ENCODE results near the gene ACTR3.
"Not testable (repeated sequence)": the region's sequence is repeated elsewhere in the genome, so short reads cannot be mapped to it uniquely, and the experiment has no call there.

The ACTR3 gene

GRCh38 chr2:113889471-113890252 is at the start of gene ACTR3:
Gene ACTR3, plus strand, starts transcription at chr2:113890089. Its CDS starts 191 bp downstream, at chr2:113890280.
- peak; percentile 99 for DNase-seq (ENCODE audit: low spot score)

GRCh38 chr2:113840518-113840917 is 49.4 kb upstream of the ACTR3 start:
- DNase-seq (ENCODE audit: low spot score): peak; percentile 59

GRCh38 chr2:113842919-113843736 is 46.8 kb upstream of the ACTR3 start:
- peak; percentile 50 for DNase-seq (ENCODE audit: low spot score)

GRCh38 chr2:113843737-113844050 is 46.2 kb upstream of the ACTR3 start:
- DNase-seq (ENCODE audit: low spot score): not testable (repeated sequence)

DNA sequence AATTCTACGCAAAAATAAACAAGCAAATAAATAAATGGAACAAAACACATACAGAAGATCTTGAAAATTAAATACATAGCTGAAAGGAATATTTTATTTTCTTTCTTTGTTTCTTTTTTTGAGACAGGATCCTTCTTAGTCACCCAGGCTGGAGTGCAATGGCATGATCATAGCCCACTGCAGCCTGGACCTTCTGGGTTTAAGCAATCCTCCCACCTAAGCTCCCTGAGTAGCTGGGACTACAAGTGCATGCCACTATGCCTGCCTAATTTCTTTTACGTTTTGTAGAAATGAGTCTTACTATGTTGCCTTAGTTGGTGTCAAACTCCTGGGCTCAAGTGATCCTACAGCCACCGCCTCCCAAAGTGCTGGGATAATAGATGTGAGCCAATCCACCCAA is 44.6 kb upstream of the ACTR3 start:
- DNase-seq (ENCODE audit: low spot score): no peak

GRCh38 chr2:113845796-113846195 is 44.1 kb upstream of the ACTR3 start:
- DNase-seq (ENCODE audit: low spot score): not testable (repeated sequence)

GRCh38 chr2:113846429-113846828 is 43.5 kb upstream of the ACTR3 start:
- no peak for DNase-seq (ENCODE audit: low spot score)

DNA sequence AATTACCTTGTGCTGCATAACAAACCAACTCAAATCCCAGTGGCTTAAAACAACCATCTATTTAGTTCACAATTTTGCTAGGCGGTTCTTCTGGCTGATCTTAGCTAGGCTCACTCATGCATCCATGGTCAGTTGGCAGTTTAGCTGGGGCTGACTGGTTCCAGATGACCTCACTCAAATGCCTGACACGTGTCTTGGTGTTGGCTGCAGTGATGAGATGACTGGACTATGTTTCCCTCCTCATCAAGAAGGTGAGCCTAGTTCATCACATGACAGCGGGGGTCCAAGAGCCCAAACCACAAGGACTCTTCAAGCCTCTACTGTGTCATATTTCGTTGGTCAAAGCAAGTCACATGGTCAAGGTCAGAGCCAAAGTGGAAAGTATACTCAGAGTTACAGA is 42.7 kb upstream of the ACTR3 start:
- DNase-seq (ENCODE audit: low spot score): peak; percentile 98

DNA sequence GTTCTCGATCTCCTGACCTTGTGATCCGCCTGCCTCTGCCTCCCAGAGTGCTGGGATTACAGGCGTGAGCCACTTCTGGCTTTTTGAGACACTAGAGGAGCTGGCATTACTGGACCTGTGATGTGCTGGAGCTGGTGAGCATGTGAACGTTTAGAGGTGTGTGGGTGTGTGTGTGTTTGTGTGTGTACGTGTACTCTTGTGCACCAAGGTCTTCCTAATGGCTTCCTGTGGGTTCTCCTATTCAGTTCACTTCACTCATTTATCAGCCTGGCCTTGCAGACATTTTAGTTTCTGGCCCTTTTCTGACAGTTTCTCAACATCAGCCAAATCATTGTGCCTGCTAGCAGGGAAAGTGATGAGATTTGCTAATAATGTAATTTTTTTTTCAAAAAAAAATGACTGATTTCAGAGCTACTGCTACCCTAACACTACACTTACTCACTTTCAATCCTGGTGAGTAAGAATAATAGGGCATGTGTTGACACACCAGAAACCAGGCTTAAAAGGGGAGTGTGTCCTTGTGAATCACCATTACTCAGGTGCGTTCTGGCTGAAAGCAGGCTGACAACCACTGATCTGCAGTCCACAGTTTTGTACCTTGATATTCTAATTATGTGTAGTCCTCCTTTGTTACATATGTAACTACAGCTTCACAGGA is 41.0 kb upstream of the ACTR3 start:
- peak; percentile 92 for DNase-seq (ENCODE audit: low spot score)

- DNase-seq (ENCODE audit: low spot score): no peak
These were observed 39.2 kb upstream of the ACTR3 start for GRCh38 chr2:113850687-113851086.

DNA sequence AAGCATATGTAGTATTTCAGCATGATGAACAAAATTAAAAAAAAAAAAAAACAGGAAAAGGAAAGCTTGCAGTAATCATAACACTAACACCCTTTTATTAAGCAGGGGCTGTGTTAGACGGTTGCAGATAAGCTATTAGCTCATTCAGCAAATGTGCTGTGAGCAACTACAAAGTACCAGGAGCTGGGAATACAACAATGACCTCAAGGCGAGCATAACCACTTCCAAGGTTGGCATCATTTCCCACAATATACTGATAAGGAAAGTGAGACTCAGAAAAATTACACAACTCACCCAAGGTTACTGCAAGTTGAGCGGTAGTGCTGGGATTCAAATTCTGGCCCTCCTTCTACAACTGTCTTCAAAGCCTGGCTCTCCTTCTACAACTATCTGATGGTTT is 38.2 kb upstream of the ACTR3 start:
- no peak for DNase-seq (ENCODE audit: low spot score)

- no peak for DNase-seq (ENCODE audit: low spot score)
These were observed 35.7 kb upstream of the ACTR3 start for GRCh38 chr2:113854208-113854607.

- no peak for DNase-seq (ENCODE audit: low spot score)
These were observed 34.7 kb upstream of the ACTR3 start for GRCh38 chr2:113854970-113855740.

- no peak for DNase-seq (ENCODE audit: low spot score)
These were observed 32.4 kb upstream of the ACTR3 start for GRCh38 chr2:113857464-113857863.

GRCh38 chr2:113858764-113859163 is 31.1 kb upstream of the ACTR3 start:
- peak; percentile 83 for DNase-seq (ENCODE audit: low spot score)

DNA sequence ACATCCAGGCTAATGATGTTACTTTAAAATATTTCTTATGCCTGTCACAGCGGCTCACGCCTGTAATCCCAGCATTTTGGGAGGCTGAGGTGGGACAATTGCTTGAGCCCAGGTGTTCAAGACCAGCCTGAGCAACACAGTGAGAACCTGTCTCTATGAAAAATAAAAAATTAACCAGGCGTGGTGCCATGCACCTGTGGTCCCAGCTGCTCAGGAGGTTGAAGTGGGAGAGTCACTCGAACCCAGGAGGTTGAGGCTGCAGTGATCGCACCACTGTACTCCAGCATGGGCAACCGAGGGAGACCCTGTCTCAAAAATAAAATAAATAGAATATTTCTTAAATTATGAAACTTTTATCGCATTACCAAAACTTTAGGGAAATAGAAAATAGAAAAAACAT is 28.1 kb upstream of the ACTR3 start:
- no peak for DNase-seq (ENCODE audit: low spot score)

- no peak for DNase-seq (ENCODE audit: low spot score)
These were observed 26.7 kb upstream of the ACTR3 start for GRCh38 chr2:113863144-113863543.

- no peak for DNase-seq (ENCODE audit: low spot score)
These were observed 22.3 kb upstream of the ACTR3 start for GRCh38 chr2:113867571-113867970.

- no peak for DNase-seq (ENCODE audit: low spot score)
These were observed 20.6 kb upstream of the ACTR3 start for GRCh38 chr2:113869253-113869652.

- peak; percentile 52 for DNase-seq (ENCODE audit: low spot score)
These were observed 17.7 kb upstream of the ACTR3 start for GRCh38 chr2:113872201-113872600.

DNA sequence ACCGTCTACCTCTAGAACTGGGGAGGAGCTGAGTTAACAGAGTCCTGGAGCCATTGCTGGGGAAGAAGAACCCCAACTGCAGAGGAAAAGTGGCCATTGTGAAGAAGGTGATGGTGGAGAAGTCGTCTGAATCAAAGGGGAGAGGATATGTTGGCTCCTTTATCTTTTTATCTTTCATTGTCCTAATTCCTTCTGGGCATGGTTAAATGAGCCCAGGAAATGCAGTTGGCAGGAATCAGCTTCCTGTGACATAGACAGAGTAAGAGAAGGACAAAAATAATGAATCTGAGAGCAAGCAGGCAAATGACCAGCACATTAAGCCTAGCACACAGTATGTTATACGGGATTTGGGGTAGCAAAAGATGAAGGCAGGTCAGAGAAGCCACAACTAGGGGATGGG is 16.0 kb upstream of the ACTR3 start:
- no peak for DNase-seq (ENCODE audit: low spot score)

GRCh38 chr2:113875135-113875534 is 14.8 kb upstream of the ACTR3 start:
- no peak for DNase-seq (ENCODE audit: low spot score)

Data from kidney tubule cell (primary cell).